ENCODE results near the gene ASCC3. TPM values are rescaled to one million over a fixed set of nuclear protein-coding genes. Genes with fewer than 3 reads are reported as not detected.

ASCC3 gene
- total RNA-seq, 4 donors from 2014 or later, result 12.0 to 17.7 (median 14.7) TPM

DNA sequence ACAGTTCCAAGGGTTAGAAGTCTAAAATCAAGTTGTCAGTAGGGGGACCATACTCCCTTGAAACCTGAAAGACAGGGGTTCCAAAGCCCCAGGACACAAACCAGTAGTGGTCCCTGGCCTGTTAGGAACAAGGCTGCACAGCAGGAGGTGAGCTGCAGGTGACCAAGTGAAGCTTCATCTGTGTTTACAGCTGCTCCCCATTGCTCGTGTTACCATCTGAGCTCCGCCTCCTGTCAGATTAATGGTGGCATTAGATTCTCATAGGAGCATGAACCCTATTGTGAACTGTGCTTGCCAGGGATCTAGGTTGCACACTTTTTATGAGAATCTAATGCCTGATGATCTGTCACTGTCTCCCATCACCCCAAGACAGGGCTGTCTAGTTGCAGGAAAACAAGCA is 391.1 kb downstream of the ASCC3 start:
- no peak overlapping the region for H3K27ac ChIP-seq
- no peaks in the 10 kb centered on the region for H3K4me1 ChIP-seq
- ATAC-seq (no peak), DNase-seq (no peak)
- H3K9me3 ChIP-seq, result no peaks in the 10 kb centered on the region
- H3K27me3 ChIP-seq, result peaks cover 0 to 2% (median 2%) of the 10 kb centered on the region in 3 donors
- intact Hi-C loops (cut with DNase I; ENCODE audit: low total_unique reads) (no loop called here), in situ Hi-C loops (cut with MboI; ENCODE audit: low sequenced_read_pairs in 4 of 4) (loop anchor here in 2 of 4 donors (25.0 kb wide), 2 partner anchors 378 to 628 kb away; no protein-coding TSS in a partner anchor)
- H3K4me3 ChIP-seq, result no peak overlapping the region
- H3K36me3 ChIP-seq, result no peaks in the 10 kb centered on the region
- TF ChIP-seq CTCF (IDR thresholded peaks at IDR 0.05 in 4 of 5, conservative IDR thresholded peaks at IDR 0.05 in 1 of 5) (no peak), POLR2A (IDR thresholded peaks at IDR 0.05) (no peak)

GRCh38 chr6:100488244-100488643 is 392.9 kb downstream of the ASCC3 start:
- Histone ChIP-seq H3K27me3 (peaks cover 0 to 2% (median 2%) of the 10 kb centered on the region in 3 donors), H3K9me3 (no peaks in the 10 kb centered on the region), H3K27ac (no peak overlapping the region), H3K36me3 (no peaks in the 10 kb centered on the region), H3K4me1 (no peaks in the 10 kb centered on the region), H3K4me3 (no peak overlapping the region)
- ATAC-seq (no peak), DNase-seq (no peak)
- intact Hi-C loops (cut with DNase I; ENCODE audit: low total_unique reads), result no loop called here
- TF ChIP-seq POLR2A (IDR thresholded peaks at IDR 0.05) (no peak), CTCF (IDR thresholded peaks at IDR 0.05 in 4 of 5, conservative IDR thresholded peaks at IDR 0.05 in 1 of 5) (no peak)
- in situ Hi-C loops (cut with MboI; ENCODE audit: low sequenced_read_pairs in 4 of 4), result loop anchor here in 2 of 4 donors (25.0 kb wide), 2 partner anchors 376 to 626 kb away; no protein-coding TSS in a partner anchor

- intact Hi-C loops (cut with DNase I; ENCODE audit: low total_unique reads) (no loop called here), in situ Hi-C loops (cut with MboI; ENCODE audit: low sequenced_read_pairs in 4 of 4) (loop anchor here in 2 of 4 donors (25.0 kb wide), 2 partner anchors 375 to 625 kb away; no protein-coding TSS in a partner anchor)
- H3K27ac ChIP-seq, result no peak overlapping the region
- no peaks in the 10 kb centered on the region for H3K36me3 ChIP-seq
- H3K4me1 ChIP-seq, result no peaks in the 10 kb centered on the region
- DNase-seq (no peak), ATAC-seq (no peak)
- H3K9me3 ChIP-seq, result no peaks in the 10 kb centered on the region
- TF ChIP-seq CTCF (IDR thresholded peaks at IDR 0.05 in 4 of 5, conservative IDR thresholded peaks at IDR 0.05 in 1 of 5) (no peak), POLR2A (IDR thresholded peaks at IDR 0.05) (no peak)
- peaks cover 0 to 2% (median 0%) of the 10 kb centered on the region in 3 donors for H3K27me3 ChIP-seq
- no peak overlapping the region for H3K4me3 ChIP-seq
Observed at GRCh38 chr6:100487638-100488037, 393.5 kb downstream of the ASCC3 start.

GRCh38 chr6:100485268-100485667 is 395.9 kb downstream of the ASCC3 start:
- peaks cover 0 to 2% (median 0%) of the 10 kb centered on the region in 3 donors for H3K27me3 ChIP-seq
- no peaks in the 10 kb centered on the region for H3K4me1 ChIP-seq
- H3K9me3 ChIP-seq, result no peaks in the 10 kb centered on the region
- no peak overlapping the region for H3K27ac ChIP-seq
- TF ChIP-seq CTCF (IDR thresholded peaks at IDR 0.05 in 4 of 5, conservative IDR thresholded peaks at IDR 0.05 in 1 of 5) (no peak), POLR2A (IDR thresholded peaks at IDR 0.05) (no peak)
- H3K36me3 ChIP-seq, result no peaks in the 10 kb centered on the region
- no peak for ATAC-seq
- in situ Hi-C loops (cut with MboI; ENCODE audit: low sequenced_read_pairs in 4 of 4) (loop anchor here in 2 of 4 donors (25.0 kb wide), 2 partner anchors 373 to 623 kb away; no protein-coding TSS in a partner anchor), intact Hi-C loops (cut with DNase I; ENCODE audit: low total_unique reads) (no loop called here)
- H3K4me3 ChIP-seq, result no peak overlapping the region
- no peak for DNase-seq

- no peak overlapping the region for H3K4me3 ChIP-seq
- in situ Hi-C loops (cut with MboI; ENCODE audit: low sequenced_read_pairs in 4 of 4), result loop anchor here in 3 of 4 donors (5.0 to 25.0 kb wide), 3 partner anchors 372 to 622 kb away; no protein-coding TSS in a partner anchor
- H3K27me3 ChIP-seq, result peaks cover 0 to 2% (median 0%) of the 10 kb centered on the region in 3 donors
Observed at GRCh38 chr6:100484474-100484873, 396.7 kb downstream of the ASCC3 start.

More at GRCh38 chr6:100484474-100484873, 396.7 kb downstream of the ASCC3 start:
- no peaks in the 10 kb centered on the region for H3K4me1 ChIP-seq
- ATAC-seq (no peak), DNase-seq (no peak)
- TF ChIP-seq POLR2A (IDR thresholded peaks at IDR 0.05) (no peak), CTCF (IDR thresholded peaks at IDR 0.05 in 4 of 5, conservative IDR thresholded peaks at IDR 0.05 in 1 of 5) (no peak)
- no peaks in the 10 kb centered on the region for H3K9me3 ChIP-seq
- intact Hi-C loops (cut with DNase I; ENCODE audit: low total_unique reads), result no loop called here
- H3K36me3 ChIP-seq, result no peaks in the 10 kb centered on the region
- no peak overlapping the region for H3K27ac ChIP-seq

Measured in gastrocnemius medialis (tissue), 4 donors.